GM18520 (cell line): ENCODE data around the gene RAI1.
"Not testable (repeated sequence)": the region's sequence is repeated elsewhere in the genome, so short reads cannot be mapped to it uniquely, and the experiment has no call there.

Source experiments
- ATAC-seq: cut with Tn5 transposase; IDR thresholded peaks from one replicate; pipeline ENCODE4 v1.9.1; 2021; ENCODE audit not compliant: unreplicated experiment

RAI1 gene

GRCh38 chr17:17795946-17796786 is 114.9 kb downstream of the RAI1 start:
- no peak for ATAC-seq

DNA sequence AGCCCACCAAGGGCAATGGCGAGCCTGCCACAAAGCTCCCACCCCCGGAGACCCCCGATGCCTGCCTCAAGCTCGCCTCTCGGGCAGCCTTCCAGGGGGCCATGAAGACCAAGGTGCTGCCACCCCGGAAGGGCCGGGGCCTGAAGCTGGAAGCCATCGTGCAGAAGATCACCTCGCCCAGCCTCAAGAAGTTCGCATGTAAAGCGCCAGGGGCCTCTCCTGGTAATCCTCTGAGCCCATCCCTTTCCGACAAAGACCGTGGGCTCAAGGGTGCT is 115.5 kb downstream of the RAI1 start:
- no peak for ATAC-seq

- ATAC-seq = no peak
These were observed 116.0 kb downstream of the RAI1 start for GRCh38 chr17:17797119-17797809.

DNA sequence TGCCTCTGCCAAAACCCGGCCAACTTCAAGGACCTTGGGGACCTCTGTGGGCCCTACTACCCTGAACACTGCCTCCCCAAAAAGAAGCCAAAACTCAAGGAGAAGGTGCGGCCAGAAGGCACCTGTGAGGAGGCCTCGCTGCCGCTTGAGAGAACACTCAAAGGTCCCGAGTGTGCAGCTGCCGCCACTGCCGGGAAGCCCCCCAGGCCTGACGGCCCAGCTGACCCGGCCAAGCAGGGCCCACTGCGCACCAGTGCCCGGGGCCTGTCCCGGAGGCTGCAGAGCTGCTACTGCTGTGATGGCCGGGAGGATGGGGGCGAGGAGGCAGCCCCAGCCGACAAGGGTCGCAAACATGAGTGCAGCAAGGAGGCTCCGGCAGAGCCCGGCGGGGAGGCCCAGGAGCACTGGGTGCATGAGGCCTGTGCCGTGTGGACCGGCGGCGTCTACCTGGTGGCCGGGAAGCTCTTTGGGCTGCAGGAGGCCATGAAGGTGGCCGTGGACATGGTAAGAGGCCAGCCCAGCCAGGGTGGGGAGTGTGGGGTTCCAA is 116.8 kb downstream of the RAI1 start:
- ATAC-seq = no peak

DNA sequence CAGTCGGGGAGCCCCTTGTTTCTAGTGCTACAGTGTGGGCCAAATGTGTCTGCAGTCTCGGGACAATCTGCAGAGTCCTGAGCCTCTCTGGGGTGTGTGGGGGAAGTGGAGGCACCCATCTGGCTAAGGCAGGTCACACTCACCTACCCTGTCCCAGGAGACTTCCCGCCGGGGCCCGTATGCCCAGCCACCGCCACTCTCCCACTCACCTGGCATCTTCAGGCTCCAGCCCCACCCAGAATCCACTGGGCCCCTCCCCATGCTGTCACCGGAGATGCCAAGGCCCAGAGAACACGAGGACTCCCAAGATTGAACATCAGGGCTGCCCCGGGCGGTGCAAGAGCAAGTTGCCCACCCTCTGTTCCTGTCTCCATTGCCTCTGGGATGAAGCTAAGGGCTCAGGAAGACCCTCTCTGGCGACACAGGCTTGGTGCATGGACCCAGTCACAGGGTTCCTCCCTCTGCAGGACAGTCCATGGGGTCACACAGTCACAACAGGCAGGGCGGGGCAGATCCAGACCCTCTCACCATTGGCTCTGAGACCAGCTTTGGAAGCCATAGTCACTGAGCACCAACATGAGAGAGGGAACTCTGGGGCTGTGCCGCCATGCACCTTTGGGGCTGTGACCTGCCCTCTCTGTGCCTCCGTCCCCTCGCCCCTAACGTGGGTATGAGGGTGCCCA is 117.5 kb downstream of the RAI1 start:
- no peak for ATAC-seq

GRCh38 chr17:17800504-17801021 is 119.3 kb downstream of the RAI1 start:
- no peak for ATAC-seq

GRCh38 chr17:17801800-17802481 is 120.7 kb downstream of the RAI1 start:
- no peak for ATAC-seq

DNA sequence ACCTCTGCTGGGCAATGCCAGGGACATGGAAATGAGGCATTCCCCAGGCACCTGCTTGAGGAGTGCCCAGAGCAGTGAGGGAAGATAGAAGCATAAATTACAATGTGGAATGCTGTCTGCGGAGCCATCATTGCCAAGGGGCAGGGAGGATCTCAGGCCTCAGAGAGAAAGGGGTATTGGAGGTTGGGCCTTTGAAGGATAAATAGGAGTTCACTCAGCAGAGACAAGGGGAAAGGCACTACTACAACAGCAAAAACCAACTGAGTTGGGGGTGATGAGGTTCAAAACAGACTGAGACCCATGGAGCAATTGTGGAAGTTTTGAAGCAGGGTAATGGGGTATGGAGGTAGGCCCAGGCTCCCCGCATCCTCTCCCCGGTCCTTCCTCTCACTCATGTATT is 122.7 kb downstream of the RAI1 start:
- no peak for ATAC-seq

GRCh38 chr17:17805575-17805974 is 124.3 kb downstream of the RAI1 start:
- ATAC-seq = no peak

GRCh38 chr17:17806035-17806434 is 124.8 kb downstream of the RAI1 start:
- ATAC-seq = no peak

DNA sequence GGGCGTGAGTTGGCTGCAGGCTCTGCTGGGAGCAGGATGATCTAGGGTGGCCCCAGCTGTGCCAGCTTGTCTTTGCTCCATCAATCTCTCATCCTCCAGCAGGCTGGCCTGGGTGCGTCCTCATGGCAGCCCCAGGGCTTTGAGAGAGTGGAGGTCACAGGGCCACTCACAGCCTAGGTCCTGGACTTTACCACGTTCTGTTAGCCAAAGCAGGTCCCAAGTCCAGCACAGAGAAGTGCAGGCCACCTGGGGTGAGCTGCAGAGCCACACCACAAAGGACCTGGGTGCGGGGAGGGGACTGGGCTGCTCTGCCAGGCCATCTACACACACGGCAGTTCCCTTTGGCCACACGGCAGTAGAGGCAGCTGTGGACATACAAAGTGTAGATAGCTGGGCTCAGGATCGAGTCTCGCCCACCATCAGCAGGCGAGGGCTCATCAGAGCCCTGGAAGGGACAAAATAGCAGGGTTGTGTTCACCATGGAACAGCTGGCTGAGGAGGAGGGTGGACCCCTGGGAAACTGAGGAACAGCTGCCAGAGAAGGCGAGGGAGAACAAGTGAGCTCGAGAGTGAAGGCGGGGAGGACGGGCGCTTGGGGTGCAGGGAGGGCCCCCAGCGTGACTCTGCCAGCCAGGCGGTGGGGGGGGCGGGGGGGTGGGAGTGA is 125.5 kb downstream of the RAI1 start:
- no peak for ATAC-seq

DNA sequence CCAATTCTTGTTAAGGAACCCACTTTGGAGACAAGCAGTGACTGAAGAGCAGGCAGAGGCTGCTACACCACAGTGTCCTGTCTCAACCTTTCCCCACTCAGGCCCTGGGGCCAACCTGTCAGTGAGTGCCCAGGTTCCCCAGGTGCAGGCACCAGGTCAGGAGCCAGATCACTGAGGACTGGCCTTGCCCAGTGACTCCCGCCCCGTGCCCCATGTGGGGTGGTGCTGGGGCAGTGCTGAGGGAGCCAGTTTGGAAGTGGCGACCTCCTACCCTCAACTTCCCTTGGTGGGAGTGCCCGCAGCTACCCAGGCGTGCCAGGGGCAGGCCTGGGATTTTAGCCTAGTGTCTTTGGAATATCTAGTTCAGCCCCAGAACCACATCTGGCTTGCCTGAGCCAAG is 126.2 kb downstream of the RAI1 start:
- ATAC-seq = no peak

- ATAC-seq = not testable (repeated sequence)
These were observed 126.9 kb downstream of the RAI1 start for GRCh38 chr17:17808200-17808599.

DNA sequence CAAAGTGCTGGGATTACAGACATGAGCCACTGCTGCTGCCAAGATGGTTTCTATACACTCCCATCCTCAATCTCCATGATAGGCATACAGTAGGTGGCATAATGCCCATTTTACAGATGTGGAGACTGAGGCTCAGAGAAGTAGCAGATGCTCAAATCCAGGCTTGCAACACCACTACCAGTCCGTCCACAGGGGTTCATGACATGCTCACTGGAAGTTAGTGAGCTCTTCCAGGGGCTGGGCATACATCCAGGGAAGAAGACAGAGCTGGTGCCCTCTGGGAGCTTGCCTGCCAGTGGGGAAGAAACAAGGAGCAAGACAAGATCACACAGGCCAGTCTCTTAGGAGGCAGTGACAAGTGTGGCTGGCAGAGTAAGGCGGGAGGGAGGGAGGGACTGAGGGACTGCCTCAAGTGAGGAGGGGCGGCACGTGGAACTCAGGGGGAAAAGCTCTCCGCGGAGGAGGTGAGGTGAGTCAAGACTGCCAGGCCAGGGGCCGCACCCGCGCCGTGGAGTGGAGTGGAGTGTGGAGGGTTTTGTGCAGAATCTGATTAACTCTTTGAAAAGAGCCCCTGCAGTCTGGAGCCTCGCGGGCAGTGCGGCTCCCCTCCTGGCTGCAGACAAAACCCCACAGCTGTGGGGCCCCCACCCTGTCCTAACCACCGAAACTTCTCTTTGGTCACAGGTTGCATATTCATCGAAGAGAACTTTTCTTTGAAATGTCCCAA is 127.6 kb downstream of the RAI1 start:
- ATAC-seq = no peak

DNA sequence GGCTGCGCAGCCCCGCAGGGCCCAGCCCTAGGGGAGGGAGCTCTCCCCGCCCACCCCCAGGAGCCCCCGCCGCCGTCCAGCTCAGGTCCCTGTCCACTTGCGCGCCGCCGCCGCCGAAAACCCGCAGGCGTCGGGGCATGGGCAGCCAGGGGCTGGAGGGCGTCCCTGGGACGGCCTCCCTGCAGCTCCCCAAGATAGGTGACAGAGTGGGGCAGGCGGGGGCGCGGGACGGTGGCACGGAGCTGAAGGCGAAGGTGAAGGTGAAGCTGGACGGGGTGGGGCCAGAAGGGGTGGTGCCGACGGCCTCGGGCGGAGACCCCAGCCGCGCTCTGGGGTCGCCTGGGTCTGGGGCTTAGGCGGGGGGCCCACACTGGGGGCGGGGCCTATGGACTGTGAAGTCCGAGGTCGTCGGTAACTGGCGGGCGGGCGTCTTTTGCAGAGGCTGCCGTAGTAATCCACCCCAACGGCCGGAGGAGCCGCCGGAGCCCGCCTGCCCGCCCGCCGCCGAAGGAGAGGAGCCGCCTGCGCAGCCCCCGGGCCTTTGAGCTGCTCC is 128.3 kb downstream of the RAI1 start:
- no peak for ATAC-seq

DNA sequence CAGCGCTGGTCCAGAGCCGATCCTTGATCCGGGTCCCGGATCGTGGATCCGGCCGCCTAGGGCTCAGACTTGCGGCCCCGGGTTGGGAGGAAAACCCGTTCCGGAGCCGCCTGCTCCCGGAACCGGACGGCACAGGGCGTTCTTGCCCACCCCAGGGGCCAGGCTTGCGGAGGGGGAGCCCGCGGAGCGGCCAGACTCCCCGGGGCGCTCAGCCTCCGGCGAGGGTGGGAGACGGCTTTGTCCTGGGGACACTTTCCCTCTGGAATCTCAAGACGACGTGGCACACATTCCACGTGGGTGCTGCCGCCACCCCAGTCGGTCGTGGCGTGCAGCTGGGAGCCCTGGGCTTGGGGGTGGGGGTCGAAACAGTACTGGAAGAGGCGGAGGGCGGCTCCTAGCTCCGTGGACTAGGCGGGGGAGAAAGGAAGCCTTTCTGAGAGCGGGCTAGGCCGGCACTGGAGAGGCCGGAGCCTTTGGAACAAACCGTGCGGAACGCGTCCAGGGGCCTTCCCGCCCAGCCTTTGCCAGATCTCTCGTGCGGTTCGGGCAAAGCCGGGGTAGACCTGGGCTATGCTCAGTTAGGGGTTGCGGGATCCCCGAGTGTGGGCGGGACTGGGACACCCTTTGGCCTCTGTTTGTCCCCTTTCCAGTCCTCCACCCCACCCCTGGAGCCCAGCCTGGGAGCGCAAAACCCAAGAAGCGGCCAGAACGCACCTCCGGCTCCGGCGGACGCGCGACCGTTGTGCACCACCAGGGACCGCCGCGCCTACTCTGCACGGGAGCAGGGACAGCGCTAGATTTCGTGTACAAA is 129.0 kb downstream of the RAI1 start:
- no peak for ATAC-seq

DNA sequence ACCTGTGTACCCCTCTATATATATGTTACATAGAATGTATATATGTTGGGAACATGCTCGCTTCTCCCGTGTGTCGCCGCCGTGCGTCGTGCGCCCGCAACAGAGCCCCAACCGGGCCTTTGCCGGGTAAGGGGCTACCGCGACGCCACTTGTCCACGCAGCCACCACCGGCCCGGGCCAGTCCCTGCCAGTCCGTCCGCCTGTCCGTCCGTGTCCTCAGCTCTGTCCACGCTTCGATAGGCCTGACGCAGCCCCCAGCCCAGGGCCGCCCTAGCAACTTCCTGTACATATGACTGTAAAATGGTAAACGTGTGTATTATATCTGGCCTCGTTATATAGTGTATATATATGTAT is 129.6 kb downstream of the RAI1 start:
- ATAC-seq = no peak

DNA sequence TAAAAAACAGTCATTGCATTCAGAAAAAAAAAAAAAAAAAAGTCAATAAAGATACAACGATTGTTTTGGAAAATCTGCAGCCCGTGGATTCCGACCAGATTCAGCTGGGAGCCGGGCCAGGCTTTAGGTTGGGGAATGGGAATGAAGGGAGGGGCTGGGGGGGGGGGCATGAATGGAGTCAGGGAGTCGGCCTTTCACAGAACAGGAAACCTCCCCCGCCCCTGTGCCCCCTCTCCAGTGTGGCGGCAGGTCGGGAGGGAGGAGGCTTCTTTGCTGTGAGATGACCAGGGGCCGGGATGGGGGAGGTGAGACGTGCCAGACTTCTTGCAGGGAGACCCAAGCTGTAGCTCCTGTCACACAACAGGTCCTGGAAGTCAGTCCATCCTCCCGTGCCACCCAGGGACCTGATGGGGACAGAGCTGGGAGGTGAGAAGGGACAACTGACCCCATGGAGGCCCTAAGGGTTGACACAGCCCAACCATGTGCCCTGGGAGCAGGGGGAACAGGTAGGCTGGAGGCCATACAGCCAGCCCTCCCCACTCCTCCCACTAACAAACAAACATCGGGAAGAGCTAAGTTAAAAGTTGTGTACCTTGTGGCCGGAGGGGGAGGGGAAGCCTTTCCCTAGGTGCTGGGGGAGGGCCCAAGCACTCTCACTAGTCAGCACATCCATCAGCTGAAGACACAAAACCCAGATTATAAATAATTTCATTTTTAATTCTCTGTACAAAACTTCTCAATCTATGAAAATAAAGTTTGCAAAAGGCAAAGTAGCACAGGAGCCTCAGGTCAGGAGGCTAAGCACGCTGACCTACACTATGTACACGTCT is 130.3 kb downstream of the RAI1 start:
- no peak for ATAC-seq
